Smooth muscle cell of the coronary artery (primary cell): ENCODE data around the gene PLEKHG4B. TPM values are rescaled to one million over a fixed set of nuclear protein-coding genes. Genes with fewer than 3 reads are reported as not detected.

Experiments
- total RNA-seq: library from RNA; depleted of rRNA; stranded (reverse); fragments of >200 nt; gene quantifications from 2 replicates; pipeline ENCODE4 v1.2.3, GENCODE V29; 2014; ENCODE audit warnings: low replicate concordance

Gene PLEKHG4B
- under 0.01 TPM in 1 of 2 replicates, not detected in the other for total RNA-seq

GRCh38 chr5:91556-92263 is at the start of gene PLEKHG4B:
PLEKHG4B (plus strand) TSS chr5:92168; CDS start chr5:92232, 64 bp downstream.

GRCh38 chr5:191036-191948 is 99.3 kb downstream of the PLEKHG4B start, which contains the start of gene LRRC14B:
LRRC14B (plus strand) TSS chr5:191495; CDS start chr5:191539, 44 bp downstream.

GRCh38 chr5:217494-218456 is 125.8 kb downstream of the PLEKHG4B start, which contains the start of the genes CCDC127 and SDHA:
CCDC127 (minus strand) TSS chr5:218153; CDS start chr5:216849, 1,304 bp downstream.
SDHA (plus strand) TSS chr5:218320; CDS start chr5:218356, 36 bp downstream.

Other genes starting within 250 kb of the PLEKHG4B start
- gene LRRC14B, start 99.3 kb downstream of the PLEKHG4B start, total RNA-seq: not detected in 2 replicates
- gene CCDC127, start 126.0 kb downstream of the PLEKHG4B start, total RNA-seq: 3.5 and 7.4 TPM in 2 replicates
- gene SDHA, start 126.2 kb downstream of the PLEKHG4B start, total RNA-seq: 116 and 274 TPM in 2 replicates
- gene PDCD6, start 179.5 kb downstream of the PLEKHG4B start, total RNA-seq: 146 and 270 TPM in 2 replicates
- 7.6 and 10.7 TPM in 2 replicates for gene AHRR, start 229.5 kb downstream of the PLEKHG4B start, total RNA-seq